Sigmoid colon (tissue), 4 donors: ENCODE measurements around the gene ZFYVE19.

ENCODE experiments used
- CTCF ChIP-seq, 4 experiments: fragments of 450-650 bp in 3 of 4; fragments of 200-600 bp in 1 of 4; IDR thresholded peaks; one replicate each; pipeline ENCODE4 v1.5.1; 2016 to 2019; ENCODE audit warnings: antibody characterized with exemption in 4 of 4, mild to moderate bottlenecking in 3 of 4, moderate library complexity in 2 of 4
- POLR2AphosphoS5 ChIP-seq, 4 donors: sonication (generic); formaldehyde crosslinking; IDR thresholded peaks; one replicate each; pipeline ENCODE4 v1.6.1; 2017; ENCODE audit warnings: antibody characterized with exemption in 4 of 4

GRCh38 chr15:40831861-40832260 lies 25.0 kb downstream of the ZFYVE19 start:
- no peak for TF ChIP-seq CTCF (IDR thresholded peaks at IDR 0.05)
- no peak for TF ChIP-seq POLR2AphosphoS5 (IDR thresholded peaks at IDR 0.05)
